HG03342 (cell line): ENCODE data around the gene EPX.
A peak's percentile ranks its signal among the peaks of the same experiment; 100 is the strongest.

Experiments
- ATAC-seq: cut with Tn5 transposase; IDR thresholded peaks from one replicate; pipeline ENCODE4 v1.9.1; 2021; ENCODE audit warnings: mild to moderate bottlenecking, moderate library complexity; ENCODE audit not compliant: unreplicated experiment

The EPX gene

DNA sequence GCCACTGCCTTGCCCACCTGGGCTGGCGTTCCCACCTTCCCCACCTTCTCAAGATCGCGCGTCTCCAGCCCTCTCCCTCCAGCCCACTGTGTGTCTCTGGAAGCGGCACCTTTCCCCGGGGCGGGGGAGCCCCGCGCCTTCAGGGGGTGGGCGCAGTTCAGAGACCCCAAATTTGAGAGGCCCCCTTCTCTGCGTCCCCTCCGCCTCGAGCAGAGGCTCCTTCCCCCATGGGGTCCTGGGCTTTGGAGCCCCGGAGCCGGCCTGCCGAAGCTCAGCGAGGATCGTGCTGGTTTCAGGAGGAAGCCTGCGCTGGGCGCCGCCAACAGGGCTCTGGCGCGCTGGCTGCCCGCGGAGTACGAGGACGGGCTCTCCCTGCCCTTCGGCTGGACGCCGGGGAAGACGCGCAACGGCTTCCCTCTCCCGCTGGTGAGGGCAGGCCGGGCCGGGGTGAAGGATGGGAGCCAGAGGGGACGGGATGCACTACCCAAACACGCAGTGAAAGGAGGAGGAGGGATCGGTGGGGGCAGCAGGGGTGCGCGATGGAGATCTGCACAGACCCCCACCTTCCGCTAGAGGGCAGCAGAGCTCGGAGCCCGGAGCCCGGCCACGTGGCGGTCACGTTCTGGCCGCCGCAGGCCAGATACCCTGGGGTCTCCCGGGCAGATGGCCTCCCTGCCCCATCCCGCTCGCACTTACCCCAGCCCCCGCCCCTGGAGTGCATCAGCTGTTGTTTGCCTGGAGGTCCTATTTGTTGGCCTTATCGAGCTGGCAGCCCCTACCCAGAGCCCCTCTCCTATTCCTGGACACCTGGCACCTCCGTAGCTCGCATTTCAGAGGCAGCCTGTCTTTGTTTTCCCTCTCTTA, 57.0 kb downstream of the EPX start:
- peak; percentile 67 for ATAC-seq

DNA sequence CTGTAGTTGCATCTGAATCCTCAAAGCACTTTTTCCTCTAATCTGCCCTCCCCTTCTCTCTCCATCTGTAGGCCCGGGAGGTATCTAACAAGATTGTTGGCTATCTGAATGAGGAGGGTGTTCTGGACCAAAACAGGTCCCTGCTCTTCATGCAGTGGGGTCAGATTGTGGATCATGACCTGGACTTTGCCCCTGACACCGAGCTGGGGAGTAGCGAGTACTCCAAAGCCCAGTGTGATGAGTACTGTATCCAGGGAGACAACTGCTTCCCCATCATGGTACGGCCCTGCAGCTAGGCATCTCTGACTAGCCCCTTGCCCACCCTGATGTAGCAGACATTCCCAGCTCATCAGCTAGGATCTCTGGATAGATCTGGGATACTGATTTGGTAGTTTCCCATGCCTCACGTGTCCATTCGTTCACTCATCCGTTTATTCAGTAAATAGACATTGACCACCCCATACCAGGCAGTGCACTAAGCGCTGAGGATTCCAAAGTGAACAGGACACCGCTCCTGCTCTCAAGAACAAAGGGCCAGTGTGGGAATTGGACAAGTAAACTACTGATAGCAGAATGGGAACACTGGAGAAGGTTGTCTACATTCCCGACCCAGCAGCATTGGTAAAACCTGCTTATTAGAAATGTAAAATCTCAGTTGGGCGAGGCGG, 58.0 kb downstream of the EPX start:
- ATAC-seq = no peak

DNA sequence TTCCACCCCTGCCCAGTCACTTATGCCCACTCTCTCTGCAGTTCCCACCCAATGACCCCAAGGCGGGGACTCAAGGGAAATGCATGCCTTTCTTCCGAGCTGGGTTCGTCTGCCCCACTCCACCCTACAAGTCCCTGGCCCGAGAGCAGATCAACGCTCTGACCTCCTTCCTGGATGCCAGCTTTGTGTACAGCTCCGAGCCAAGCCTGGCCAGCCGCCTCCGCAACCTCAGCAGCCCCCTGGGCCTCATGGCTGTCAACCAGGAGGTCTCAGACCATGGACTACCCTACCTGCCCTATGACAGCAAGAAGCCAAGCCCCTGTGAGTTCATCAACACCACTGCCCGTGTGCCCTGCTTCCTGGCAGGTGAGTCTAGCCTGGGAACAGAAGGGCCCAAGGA, 59.6 kb downstream of the EPX start:
- ATAC-seq = no peak

GRCh38 chr17:58253082-58253481, 60.6 kb downstream of the EPX start:
- no peak for ATAC-seq
